Prostate gland (tissue), 2 donors: ENCODE measurements around the gene PFAS.

ENCODE experiments used
- POLR2A ChIP-seq: fragments of 450-650 bp; IDR thresholded peaks from one replicate; pipeline ENCODE4 v1.6.1; 2016; ENCODE audit warnings: antibody characterized with exemption, mild to moderate bottlenecking
- POLR2AphosphoS5 ChIP-seq: sonication (generic); formaldehyde crosslinking; IDR thresholded peaks from one replicate; pipeline ENCODE4 v1.6.1; 2017; ENCODE audit warnings: antibody characterized with exemption
- TF ChIP-seq, protein P1 (sequence below), 4 experiments: fragments of 200-600 bp in 2 of 4; fragments of 450-650 bp in 2 of 4; sonication (generic) in 2 of 4; IDR thresholded peaks; 1 replicate in 3 of 4; 2 replicates in 1 of 4; pipeline ENCODE4 v1.5.1; 2016 to 2019; ENCODE audit warnings: antibody characterized with exemption in 4 of 4, mild to moderate bottlenecking in 2 of 4, moderate library complexity in 2 of 4

DNA sequence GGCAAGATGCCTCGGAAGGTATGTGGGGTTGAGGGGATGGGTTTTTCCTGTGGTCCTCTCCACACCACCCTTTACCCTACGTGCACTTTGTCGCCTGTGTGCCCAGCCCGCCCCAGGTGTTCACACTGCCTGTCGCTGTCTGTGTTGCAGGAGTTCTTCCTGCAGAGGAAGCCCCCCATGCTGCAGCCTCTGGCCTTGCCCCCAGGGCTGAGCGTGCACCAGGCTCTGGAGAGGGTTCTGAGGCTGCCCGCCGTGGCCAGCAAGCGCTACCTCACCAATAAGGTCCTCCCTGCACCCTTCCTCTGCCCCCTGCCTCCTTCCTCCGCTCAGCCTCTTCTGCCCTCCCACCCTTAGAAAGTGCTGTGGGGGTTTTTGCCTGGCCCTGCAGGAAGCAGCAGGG, 15.2 kb downstream of the PFAS start:
- no peak for TF ChIP-seq POLR2AphosphoS5
- TF ChIP-seq, protein P1, sequence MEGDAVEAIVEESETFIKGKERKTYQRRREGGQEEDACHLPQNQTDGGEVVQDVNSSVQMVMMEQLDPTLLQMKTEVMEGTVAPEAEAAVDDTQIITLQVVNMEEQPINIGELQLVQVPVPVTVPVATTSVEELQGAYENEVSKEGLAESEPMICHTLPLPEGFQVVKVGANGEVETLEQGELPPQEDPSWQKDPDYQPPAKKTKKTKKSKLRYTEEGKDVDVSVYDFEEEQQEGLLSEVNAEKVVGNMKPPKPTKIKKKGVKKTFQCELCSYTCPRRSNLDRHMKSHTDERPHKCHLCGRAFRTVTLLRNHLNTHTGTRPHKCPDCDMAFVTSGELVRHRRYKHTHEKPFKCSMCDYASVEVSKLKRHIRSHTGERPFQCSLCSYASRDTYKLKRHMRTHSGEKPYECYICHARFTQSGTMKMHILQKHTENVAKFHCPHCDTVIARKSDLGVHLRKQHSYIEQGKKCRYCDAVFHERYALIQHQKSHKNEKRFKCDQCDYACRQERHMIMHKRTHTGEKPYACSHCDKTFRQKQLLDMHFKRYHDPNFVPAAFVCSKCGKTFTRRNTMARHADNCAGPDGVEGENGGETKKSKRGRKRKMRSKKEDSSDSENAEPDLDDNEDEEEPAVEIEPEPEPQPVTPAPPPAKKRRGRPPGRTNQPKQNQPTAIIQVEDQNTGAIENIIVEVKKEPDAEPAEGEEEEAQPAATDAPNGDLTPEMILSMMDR (IDR thresholded peaks at IDR 0.05): no peak
- TF ChIP-seq POLR2A: no peak
